NCI-H345 (cell line): Measurements from ENCODE around the gene ZBTB38.

Experiments used
- DNase-seq: peaks from one replicate; lab custom pipeline; 2025; lab: John Stamatoyannopoulos, UW

ZBTB38 gene

GRCh38 chr3:141368062-141368924 is at the start of gene ZBTB38:
Gene ZBTB38, plus strand, starts transcription at chr3:141368504. Its CDS starts 73,885 bp downstream, at chr3:141442389.
- DNase-seq: no peak

- no peak for DNase-seq
These were observed 47.8 kb upstream of the ZBTB38 start for GRCh38 chr3:141320399-141321108.

- no peak for DNase-seq
These were observed 47.2 kb upstream of the ZBTB38 start for GRCh38 chr3:141321109-141321497.

GRCh38 chr3:141323936-141324704 is 44.2 kb upstream of the ZBTB38 start:
- DNase-seq: no peak

- DNase-seq: no peak
These were observed 42.2 kb upstream of the ZBTB38 start for GRCh38 chr3:141326123-141326522.

- DNase-seq: no peak
These were observed 41.7 kb upstream of the ZBTB38 start for GRCh38 chr3:141326626-141327025.

GRCh38 chr3:141328286-141329166 is 39.8 kb upstream of the ZBTB38 start:
- no peak for DNase-seq

- DNase-seq: no peak
These were observed 38.1 kb upstream of the ZBTB38 start for GRCh38 chr3:141330235-141330634.

GRCh38 chr3:141330718-141331376 is 37.5 kb upstream of the ZBTB38 start:
- DNase-seq: no peak

- no peak for DNase-seq
These were observed 36.7 kb upstream of the ZBTB38 start for GRCh38 chr3:141331377-141332318.

- DNase-seq: no peak
These were observed 35.9 kb upstream of the ZBTB38 start for GRCh38 chr3:141332416-141332815.

- no peak for DNase-seq
These were observed 34.3 kb upstream of the ZBTB38 start for GRCh38 chr3:141333836-141334626.

- DNase-seq: no peak
These were observed 33.6 kb upstream of the ZBTB38 start for GRCh38 chr3:141334627-141335250.

GRCh38 chr3:141335531-141336061 is 32.7 kb upstream of the ZBTB38 start:
- DNase-seq: no peak

- no peak for DNase-seq
These were observed 31.4 kb upstream of the ZBTB38 start for GRCh38 chr3:141336672-141337522.

GRCh38 chr3:141337523-141337854 is 30.8 kb upstream of the ZBTB38 start:
- no peak for DNase-seq

GRCh38 chr3:141337991-141338390 is 30.3 kb upstream of the ZBTB38 start:
- DNase-seq: no peak
